GM12878 (cell line): ENCODE measurements around the gene ADAMTSL3. TPM values are rescaled to one million over a fixed set of nuclear protein-coding genes. Genes with fewer than 3 reads are reported as not detected.

Experiments
- ATAC-seq: fragments of 200-7000 bp; cut with Tn5 transposase; 3 replicates; pipeline ENCODE4 v1.9.1; 2020; ENCODE audit warnings: mild to moderate bottlenecking, moderate library complexity
- BruUV-seq: library from RNA; stranded (reverse); fragments of 400-500 nt; replicated peaks from 2 replicates; lab custom pipeline; 2021; lab: Mats Ljungman, UMichigan
- CTCF ChIA-PET: fragments of 300-600 bp; sonication (Branson Sonifier 250); formaldehyde crosslinking; extraction: SDS; loops from one replicate; lab custom pipeline; 2021; ENCODE audit warnings: inconsistent platforms; lab: Yijun Ruan, JAX
- POLR2A ChIA-PET: fragments of 350-600 bp; formaldehyde crosslinking; extraction: SDS; loops from one replicate; lab custom pipeline; 2021; ENCODE audit warnings: inconsistent platforms; lab: Charles Lee
- RAD21 ChIA-PET: fragments of 300-600 bp; sonication (Branson Sonifier 250); formaldehyde crosslinking; loops from one replicate; lab custom pipeline; 2023; ENCODE audit warnings: antibody characterized with exemption; ENCODE audit not compliant: unreplicated experiment; lab: Charles Lee
- SMC1A ChIA-PET: fragments of 300-600 bp; sonication (Branson Sonifier 250); formaldehyde crosslinking; loops from one replicate; lab custom pipeline; 2023; ENCODE audit not compliant: unreplicated experiment, uncharacterized antibody; lab: Charles Lee
- DNase-seq: peaks from one replicate; pipeline ENCODE4 v3.0.0-alpha.2; 2011; ENCODE audit warnings: low read depth, low spot score
- FAIRE-seq: peaks from 3 replicates; lab custom pipeline; 2011; peaks lifted over from hg19 to GRCh38; lab: Jason Lieb, UNC
- H2AFZ ChIP-seq: 2 replicates; pipeline ENCODE4 v1.6.0; 2011; ENCODE audit warnings: low read depth, low read length, control low read depth; ENCODE audit not compliant: control insufficient read depth
- H3K27ac ChIP-seq: 2 replicates; pipeline ENCODE4 v1.5.1; 2011; ENCODE audit warnings: control low read depth; ENCODE audit not compliant: control insufficient read depth, insufficient read depth
- H3K27me3 ChIP-seq, 2 experiments: replicated peaks in 1 of 2; 2 replicates each; pipeline versions ENCODE4 v1.6.0 to v1.6.1; 2011; ENCODE audit warnings: low read length in 1 of 2; ENCODE audit not compliant: control insufficient read depth in 2 of 2, insufficient read depth in 2 of 2
- H3K36me3 ChIP-seq, 2 experiments: 2 replicates each; pipeline ENCODE4 v1.5.1; 2011; ENCODE audit warnings: low read length in 1 of 2; ENCODE audit not compliant: control insufficient read depth in 2 of 2, insufficient read depth in 2 of 2
- H3K4me1 ChIP-seq: 2 replicates; pipeline ENCODE4 v1.6.1; 2011; ENCODE audit warnings: mild to moderate bottlenecking, low read length, moderate library complexity, mixed read lengths; ENCODE audit not compliant: control insufficient read depth, insufficient read depth
- H3K4me2 ChIP-seq: 2 replicates; pipeline ENCODE4 v1.6.0; 2011; ENCODE audit warnings: control low read depth; ENCODE audit not compliant: control insufficient read depth, insufficient read depth
- H3K4me3 ChIP-seq: fragments of 200-600 bp; sonication (generic); 2 replicates; pipeline ENCODE4 v1.5.1; 2016
- H3K79me2 ChIP-seq: 2 replicates; pipeline ENCODE4 v1.6.0; 2011; ENCODE audit warnings: low read length; ENCODE audit not compliant: control insufficient read depth, insufficient read depth
- H3K9ac ChIP-seq: 2 replicates; pipeline ENCODE4 v1.8.0; 2011; ENCODE audit warnings: low read length, control low read depth, mixed read lengths; ENCODE audit not compliant: control insufficient read depth, insufficient read depth
- H3K9me3 ChIP-seq: replicated peaks from 3 replicates; pipeline ENCODE4 v1.5.1; 2011; ENCODE audit warnings: mild to moderate bottlenecking, low read length; ENCODE audit not compliant: control insufficient read depth, insufficient read depth
- H4K20me1 ChIP-seq: 2 replicates; pipeline ENCODE4 v1.6.0; 2011; ENCODE audit not compliant: control insufficient read depth, insufficient read depth
- BRCA1 ChIP-seq: IDR thresholded peaks from 2 replicates; pipeline ENCODE4 v1.6.1; 2011; ENCODE audit warnings: low read depth, low read length, improper control_type of control experiment
- EED ChIP-seq: sonication (generic); IDR thresholded peaks from 2 replicates; pipeline ENCODE4 v1.6.1; 2016; ENCODE audit warnings: antibody characterized with exemption, low read depth
- EGR1 ChIP-seq, 2 experiments: IDR thresholded peaks; 1 replicate in 1 of 2; 2 replicates in 1 of 2; pipeline ENCODE4 v1.6.1; 2011 to 2012; ENCODE audit warnings: low read depth in 2 of 2, low read length in 2 of 2, borderline replicate concordance in 1 of 2, mild to moderate bottlenecking in 1 of 2, moderate library complexity in 1 of 2
- IRF3 ChIP-seq: fragments of 450-650 bp; IDR thresholded peaks from 2 replicates; pipeline ENCODE4 v1.6.1; 2014; ENCODE audit warnings: mild to moderate bottlenecking
- IRF4 ChIP-seq: IDR thresholded peaks from 2 replicates; pipeline ENCODE4 v1.6.1; 2011; ENCODE audit warnings: low read depth, low read length
- MEF2B ChIP-seq: fragments of 450-650 bp; IDR thresholded peaks from 2 replicates; pipeline ENCODE4 v1.6.1; 2018; ENCODE audit warnings: mild to moderate bottlenecking, moderate library complexity; ENCODE audit not compliant: partially characterized antibody, poor library complexity, severe bottlenecking
- NR2F1 ChIP-seq: fragments of 450-650 bp; conservative IDR thresholded peaks from 2 replicates; pipeline ENCODE4 v1.6.1; 2017; ENCODE audit warnings: mild to moderate bottlenecking
- POU2F2 ChIP-seq: IDR thresholded peaks from 3 replicates; pipeline ENCODE4 v1.6.1; 2011; ENCODE audit warnings: low read depth, mild to moderate bottlenecking, low read length, borderline replicate concordance
- SIN3A ChIP-seq: IDR thresholded peaks from 2 replicates; pipeline ENCODE4 v1.6.1; 2012; ENCODE audit warnings: low read depth, low read length, improper control_type of control experiment
- SPI1 ChIP-seq: IDR thresholded peaks from 2 replicates; pipeline ENCODE4 v1.6.1; 2011; ENCODE audit warnings: low read depth, mild to moderate bottlenecking, low read length, moderate library complexity, borderline replicate concordance; ENCODE audit not compliant: insufficient read depth
- SUPT20H ChIP-seq: IDR thresholded peaks from 2 replicates; pipeline ENCODE4 v1.6.1; 2011; ENCODE audit warnings: low read depth, mild to moderate bottlenecking, low read length, moderate library complexity, borderline replicate concordance; ENCODE audit not compliant: control insufficient read depth
- WRNIP1 ChIP-seq: IDR thresholded peaks from 2 replicates; pipeline ENCODE4 v1.6.1; 2011; ENCODE audit warnings: low read depth, low read length, improper control_type of control experiment, borderline replicate concordance
- ZNF217 ChIP-seq: fragments of 450-650 bp; IDR thresholded peaks from 2 replicates; pipeline ENCODE4 v1.6.1; 2017; ENCODE audit warnings: antibody characterized with exemption, mild to moderate bottlenecking
- ZNF384 ChIP-seq: IDR thresholded peaks from 2 replicates; pipeline ENCODE4 v1.6.1; 2012; ENCODE audit warnings: low read depth, mild to moderate bottlenecking, low read length, improper control_type of control experiment, borderline replicate concordance
- ZSCAN29 ChIP-seq: fragments of 450-650 bp; IDR thresholded peaks from 2 replicates; pipeline ENCODE4 v1.6.1; 2017; ENCODE audit warnings: mild to moderate bottlenecking, moderate library complexity
- WGBS: methylation state at CpG from one replicate; pipeline ENCODE4 v1.1.6; 2016; ENCODE audit warnings: low lambda C conversion rate; ENCODE audit not compliant: insufficient replicate concordance, insufficient coverage; ENCODE audit errors: missing lambda C conversion rate; 5-methylcytosine and 5-hydroxymethylcytosine counted together
- in situ Hi-C: fragments of 300-500 bp; cut with MboI; formaldehyde crosslinking; loops from 9 replicates; pipeline ENCODE4 v1.14.3; 2018; ENCODE audit warnings: mixed read lengths
- intact Hi-C: fragments of 100-400 bp; cut with micrococcal nuclease; formaldehyde crosslinking; loops from one replicate; pipeline ENCODE4 v1.14.2; 2022; ENCODE audit not compliant: unreplicated experiment
- polyA plus RNA-seq, 11 experiments: library from polyadenylated mRNA; depleted of rRNA in 4 of 11; unstranded in 6 of 11; stranded (reverse) in 5 of 11; fragments of >200 nt; fragmentation: Nextera tagmentation in 4 of 11; fragmentation: Illumina TruSeq in 1 of 11; extraction: Ambion mirVana in 4 of 11; extraction: Trizol in 1 of 11; gene quantifications; 1 replicate in 1 of 11; 2 replicates in 10 of 11; pipeline versions ENCODE4 v1.2.1 to v1.2.3, GENCODE V29; 2011 to 2016; ENCODE audit warnings: inconsistent platforms in 2 of 11, missing spikeins in 2 of 11, low read depth in 1 of 11
- total RNA-seq, 4 experiments: library from RNA; depleted of rRNA in 3 of 4; stranded (reverse); fragments of >200 nt in 3 of 4; fragmentation: Illumina TruSeq in 1 of 4; extraction: Trizol in 1 of 4; gene quantifications; 2 replicates each; pipeline versions ENCODE4 v1.2.1 to v1.2.3, GENCODE V29; 2013 to 2021
- TF ChIP-seq, protein P1 (sequence below): fragments of 450-650 bp; IDR thresholded peaks from 2 replicates; pipeline ENCODE4 v1.6.1; 2016; ENCODE audit warnings: mild to moderate bottlenecking
- TF ChIP-seq, protein P2 (sequence below): IDR thresholded peaks from 2 replicates; pipeline ENCODE4 v1.6.1; 2012; ENCODE audit warnings: low read depth, low read length, improper control_type of control experiment

Gene ADAMTSL3
- total and polyA plus RNA-seq, 10 of the 15 experiments (the other 5 are each of a cell fraction or from before 2014, with no cell fraction given) = 0.01 to 0.28 (median 0.13) TPM

DNA sequence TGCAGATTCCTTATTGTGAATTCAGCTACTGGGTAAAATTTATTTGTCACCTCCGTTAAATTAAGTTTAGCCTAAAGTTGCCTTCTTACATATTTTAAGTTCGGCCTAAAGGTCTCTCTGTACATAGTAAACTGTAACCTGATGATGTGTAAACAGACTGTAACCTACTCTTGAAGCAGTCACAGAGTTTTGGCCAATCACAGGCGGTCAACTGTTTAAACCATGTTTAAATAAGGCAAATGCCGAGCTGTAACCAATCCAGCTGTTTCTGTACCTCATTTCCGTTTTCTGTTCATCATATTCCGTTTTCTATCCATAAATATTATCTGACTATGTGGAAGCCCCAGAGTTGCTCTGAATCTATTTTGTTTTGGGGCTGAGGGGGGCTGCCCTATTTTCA is 2.4 kb upstream of the ADAMTSL3 start:
- H3K9me3 ChIP-seq = no peaks in the 10 kb centered on the region; the same call in 1 of the 3 replicates
- in situ Hi-C loops (no loop called here), intact Hi-C loops (no loop called here)
- no peaks in the 10 kb centered on the region for H4K20me1 ChIP-seq
- no peak overlapping the region for H3K9ac ChIP-seq
- peaks cover 6 to 7% of the 10 kb centered on the region in 2 experiments; a peak in 3 of 4 replicates for H3K27me3 ChIP-seq
- H3K79me2 ChIP-seq = no peaks in the 10 kb centered on the region
- no peak overlapping the region for H3K27ac ChIP-seq
- no peaks in the 10 kb centered on the region for H3K4me1 ChIP-seq
- FAIRE-seq (peak; percentile 57), DNase-seq (no peak), ATAC-seq (no peak)
- CTCF ChIA-PET = no interaction called here
- H3K4me3 ChIP-seq = no peak overlapping the region
- BruUV-seq = no TSS peak
- SMC1A ChIA-PET = no interaction called here
- no peak overlapping the region for H2AFZ ChIP-seq
- H3K4me2 ChIP-seq = no peak overlapping the region
- H3K36me3 ChIP-seq = no peaks in the 10 kb centered on the region
- POLR2A ChIA-PET = no interaction called here
- no peak for TF ChIP-seq WRNIP1
- no peak for TF ChIP-seq IRF3
- TF ChIP-seq, protein P1, sequence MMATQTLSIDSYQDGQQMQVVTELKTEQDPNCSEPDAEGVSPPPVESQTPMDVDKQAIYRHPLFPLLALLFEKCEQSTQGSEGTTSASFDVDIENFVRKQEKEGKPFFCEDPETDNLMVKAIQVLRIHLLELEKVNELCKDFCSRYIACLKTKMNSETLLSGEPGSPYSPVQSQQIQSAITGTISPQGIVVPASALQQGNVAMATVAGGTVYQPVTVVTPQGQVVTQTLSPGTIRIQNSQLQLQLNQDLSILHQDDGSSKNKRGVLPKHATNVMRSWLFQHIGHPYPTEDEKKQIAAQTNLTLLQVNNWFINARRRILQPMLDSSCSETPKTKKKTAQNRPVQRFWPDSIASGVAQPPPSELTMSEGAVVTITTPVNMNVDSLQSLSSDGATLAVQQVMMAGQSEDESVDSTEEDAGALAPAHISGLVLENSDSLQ = no peak
- TF ChIP-seq POU2F2 = no peak
- no peak for TF ChIP-seq SIN3A
- no peak for TF ChIP-seq ZNF384
- TF ChIP-seq ZSCAN29 = no peak
- no peak for TF ChIP-seq IRF4
- no peak for TF ChIP-seq NR2F1
- TF ChIP-seq, protein P2, sequence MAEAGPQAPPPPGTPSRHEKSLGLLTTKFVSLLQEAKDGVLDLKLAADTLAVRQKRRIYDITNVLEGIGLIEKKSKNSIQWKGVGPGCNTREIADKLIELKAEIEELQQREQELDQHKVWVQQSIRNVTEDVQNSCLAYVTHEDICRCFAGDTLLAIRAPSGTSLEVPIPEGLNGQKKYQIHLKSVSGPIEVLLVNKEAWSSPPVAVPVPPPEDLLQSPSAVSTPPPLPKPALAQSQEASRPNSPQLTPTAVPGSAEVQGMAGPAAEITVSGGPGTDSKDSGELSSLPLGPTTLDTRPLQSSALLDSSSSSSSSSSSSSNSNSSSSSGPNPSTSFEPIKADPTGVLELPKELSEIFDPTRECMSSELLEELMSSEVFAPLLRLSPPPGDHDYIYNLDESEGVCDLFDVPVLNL = no peak
- no peak for TF ChIP-seq ZNF217
- no peak for TF ChIP-seq EGR1 (IDR thresholded peaks at IDR 0.05; ENCODE audit: borderline replicate concordance in 1 of 2, low read depth in 2 of 2, low read length in 2 of 2)
- no peak for TF ChIP-seq EED
- TF ChIP-seq SUPT20H = no peak
- TF ChIP-seq MEF2B = no peak
- TF ChIP-seq SPI1 = no peak
- TF ChIP-seq BRCA1 = no peak
- WGBS = 4% methylated on average over 6 of the region's 6 CpGs
- RAD21 ChIA-PET = no interaction called here
